ENCODE results near the gene IQGAP2. TPM values are rescaled to one million over a fixed set of nuclear protein-coding genes. Genes with fewer than 3 reads are reported as not detected.

The IQGAP2 gene
- total RNA-seq, 1 donor from 2014 or later = 8.8 TPM

DNA sequence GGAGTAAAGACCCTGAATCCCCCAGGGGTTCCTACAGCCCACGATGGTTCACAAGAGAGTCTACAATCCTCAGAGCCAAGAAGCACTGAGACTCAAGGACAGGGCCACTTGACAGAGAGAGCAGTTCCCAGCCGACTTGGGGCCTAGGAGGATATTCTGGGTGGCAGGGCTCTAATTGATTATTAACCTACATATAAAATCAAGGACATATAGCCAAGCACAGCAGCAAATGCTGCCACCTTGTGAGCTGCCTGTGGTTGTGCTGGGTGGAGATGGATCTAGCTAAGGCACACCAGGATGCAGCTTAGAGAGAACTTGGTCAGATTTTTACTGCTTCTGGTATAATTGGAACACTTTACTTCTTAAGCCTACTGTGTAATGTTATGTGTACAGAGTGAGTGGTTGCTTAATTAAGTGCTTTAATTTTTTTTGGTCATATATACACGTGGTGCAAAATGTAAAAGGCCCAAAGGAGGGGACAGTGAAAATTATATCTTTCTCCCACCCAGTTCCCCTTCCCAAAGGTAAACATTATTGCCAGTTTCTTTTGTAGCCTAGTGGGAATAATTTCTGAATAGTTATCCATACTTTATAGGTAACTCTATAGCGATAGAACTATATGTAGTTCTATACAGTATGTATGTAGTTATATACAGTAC is 141.3 kb downstream of the IQGAP2 start:
- Mint-ChIP-seq H3K27me3 (peaks cover 2% of the 10 kb centered on the region), H3K36me3 (ENCODE audit: low read depth) (no peaks in the 10 kb centered on the region), H3K27ac (no peak overlapping the region), H3K4me3 (no peak overlapping the region), H3K9me3 (no peaks in the 10 kb centered on the region), H3K4me1 (peaks cover 45% of the 10 kb centered on the region)
- TF ChIP-seq, protein P1, sequence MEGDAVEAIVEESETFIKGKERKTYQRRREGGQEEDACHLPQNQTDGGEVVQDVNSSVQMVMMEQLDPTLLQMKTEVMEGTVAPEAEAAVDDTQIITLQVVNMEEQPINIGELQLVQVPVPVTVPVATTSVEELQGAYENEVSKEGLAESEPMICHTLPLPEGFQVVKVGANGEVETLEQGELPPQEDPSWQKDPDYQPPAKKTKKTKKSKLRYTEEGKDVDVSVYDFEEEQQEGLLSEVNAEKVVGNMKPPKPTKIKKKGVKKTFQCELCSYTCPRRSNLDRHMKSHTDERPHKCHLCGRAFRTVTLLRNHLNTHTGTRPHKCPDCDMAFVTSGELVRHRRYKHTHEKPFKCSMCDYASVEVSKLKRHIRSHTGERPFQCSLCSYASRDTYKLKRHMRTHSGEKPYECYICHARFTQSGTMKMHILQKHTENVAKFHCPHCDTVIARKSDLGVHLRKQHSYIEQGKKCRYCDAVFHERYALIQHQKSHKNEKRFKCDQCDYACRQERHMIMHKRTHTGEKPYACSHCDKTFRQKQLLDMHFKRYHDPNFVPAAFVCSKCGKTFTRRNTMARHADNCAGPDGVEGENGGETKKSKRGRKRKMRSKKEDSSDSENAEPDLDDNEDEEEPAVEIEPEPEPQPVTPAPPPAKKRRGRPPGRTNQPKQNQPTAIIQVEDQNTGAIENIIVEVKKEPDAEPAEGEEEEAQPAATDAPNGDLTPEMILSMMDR (IDR thresholded peaks at IDR 0.05) = no peak
- DNase-seq = no peak
- POLR2A ChIA-PET = no interaction called here
- intact Hi-C loops (cut with micrococcal nuclease) = loop anchor here (1.0 to 10.0 kb wide), 3 partner anchors 140 to 830 kb away; partner anchors contain the start of gene POC5
- ATAC-seq (ENCODE audit: low read depth) = no peak
- CTCF ChIA-PET = interaction anchor here (1.8 kb wide), 2 partner anchors 39 to 206 kb away, joined by 6 read pairs; no protein-coding TSS in a partner anchor

DNA sequence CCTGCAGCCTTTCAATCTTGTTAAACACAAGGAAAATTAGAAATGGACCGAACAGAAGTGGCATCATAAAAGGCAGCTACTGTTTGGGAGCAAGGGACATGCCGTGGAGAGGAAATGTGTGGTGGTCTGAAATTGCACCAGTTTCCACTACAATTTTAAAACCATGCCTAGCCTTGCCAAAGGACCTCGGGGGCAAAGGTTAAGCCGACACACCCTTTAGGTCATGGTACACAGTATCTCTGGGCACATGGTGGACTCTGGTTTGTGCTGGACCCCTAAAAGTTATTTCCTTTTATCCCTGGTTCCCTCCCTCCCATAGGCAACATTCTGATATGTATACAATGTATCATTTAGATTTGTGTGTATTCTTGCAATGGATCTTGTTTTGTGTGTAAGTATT is 142.1 kb downstream of the IQGAP2 start:
- Mint-ChIP-seq H3K9me3 (no peaks in the 10 kb centered on the region), H3K27me3 (peaks cover 2% of the 10 kb centered on the region), H3K4me3 (no peak overlapping the region), H3K36me3 (ENCODE audit: low read depth) (no peaks in the 10 kb centered on the region), H3K4me1 (peaks cover 45% of the 10 kb centered on the region), H3K27ac (no peak overlapping the region)
- intact Hi-C loops (cut with micrococcal nuclease) = loop anchor here (10.0 kb wide), 1 partner anchor 830 kb away; the partner anchor contains the start of gene POC5
- no peak for DNase-seq
- TF ChIP-seq, protein P1 (IDR thresholded peaks at IDR 0.05) = no peak
- CTCF ChIA-PET = no interaction called here
- no peak for ATAC-seq (ENCODE audit: low read depth)
- POLR2A ChIA-PET = no interaction called here

DNA sequence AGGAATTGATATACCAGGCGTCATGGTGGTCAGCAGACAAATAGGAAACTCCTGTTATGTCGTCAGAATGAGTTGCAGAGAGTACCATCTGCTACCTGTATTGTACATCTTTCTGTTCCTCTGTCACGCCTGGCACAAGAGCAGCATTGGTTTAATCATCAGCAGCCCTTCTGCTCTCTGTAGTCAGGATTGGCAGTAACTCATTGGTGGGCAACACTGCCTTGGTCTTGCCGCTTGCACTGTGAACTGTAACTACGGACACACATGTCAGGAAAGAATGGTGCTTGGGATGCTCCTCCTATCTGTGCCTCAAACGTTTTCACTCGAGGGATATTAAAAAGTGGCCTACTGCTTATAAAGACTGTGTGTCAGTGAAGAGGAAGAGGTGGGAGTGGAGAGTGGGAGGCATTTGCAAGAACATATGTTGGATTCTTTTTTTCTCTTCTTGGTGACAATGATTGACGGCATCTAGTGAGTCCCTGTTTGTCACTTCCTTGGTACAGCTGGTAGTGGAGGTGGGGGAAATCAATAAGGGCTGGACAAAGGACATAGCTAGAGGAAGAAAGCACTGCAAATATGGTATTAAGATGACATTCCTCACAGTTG is 143.5 kb downstream of the IQGAP2 start:
- Mint-ChIP-seq H3K4me3 (peak overlapping the region; percentile 70), H3K4me1 (peaks cover 45% of the 10 kb centered on the region), H3K36me3 (ENCODE audit: low read depth) (no peaks in the 10 kb centered on the region), H3K27ac (peak overlapping the region; percentile 82), H3K27me3 (no peaks in the 10 kb centered on the region), H3K9me3 (no peaks in the 10 kb centered on the region)
- intact Hi-C loops (cut with micrococcal nuclease) = loop anchor here (1.0 to 10.0 kb wide), 3 partner anchors 10 to 832 kb away; partner anchors contain the start of gene POC5
- ChIA-PET CTCF (interaction anchor here (1.7 kb wide), 1 partner anchor 36 kb away, joined by 5 read pairs; no protein-coding TSS in a partner anchor), POLR2A (interaction anchor here (0.9 to 1.4 kb wide), 3 partner anchors 10 to 144 kb away, joined by 3 to 14 read pairs (median 5); partner anchors contain the start of gene IQGAP2)
- no peak for DNase-seq
- TF ChIP-seq, protein P1 (IDR thresholded peaks at IDR 0.05) = no peak
- no peak for ATAC-seq (ENCODE audit: low read depth)

DNA sequence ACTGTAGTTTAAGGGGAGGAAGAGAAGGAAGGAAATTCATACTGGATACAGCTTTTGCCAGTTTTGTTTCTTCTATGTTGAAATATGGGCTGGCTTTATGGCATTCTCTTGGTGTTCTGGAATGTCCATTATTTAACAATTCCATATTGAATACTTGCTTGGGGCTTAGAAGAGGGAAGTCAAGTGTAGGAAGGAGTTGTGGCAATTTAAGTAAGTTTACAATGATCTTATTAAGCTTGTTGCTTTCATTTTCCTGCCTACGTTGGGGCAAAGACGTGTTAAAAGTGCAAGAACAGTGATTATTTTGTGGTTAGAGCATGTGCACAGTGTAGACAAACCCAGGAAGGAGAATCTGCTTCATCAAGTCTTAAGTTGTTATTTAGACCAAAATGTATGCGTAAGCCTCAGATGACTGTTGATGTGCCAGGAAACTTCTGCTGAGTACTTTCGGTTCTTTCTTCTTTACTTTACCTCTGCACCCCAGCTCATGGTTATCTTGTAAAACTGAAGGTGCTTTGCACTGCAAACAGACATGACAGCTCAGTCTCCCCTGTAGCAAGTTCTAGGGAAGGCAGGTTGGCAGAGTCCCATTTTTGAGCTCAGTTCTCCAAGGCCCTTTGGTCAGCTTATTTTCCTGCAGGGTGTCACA is 144.3 kb downstream of the IQGAP2 start:
- peak; percentile 82 for ATAC-seq (ENCODE audit: low read depth)
- ChIA-PET CTCF (interaction anchor here (1.7 kb wide), 1 partner anchor 35 kb away, joined by 5 read pairs; no protein-coding TSS in a partner anchor), POLR2A (interaction anchor here (0.9 to 1.4 kb wide), 3 partner anchors 9 to 145 kb away, joined by 3 to 14 read pairs (median 5); partner anchors contain the start of gene IQGAP2)
- peaks cover 45% of the 10 kb centered on the region for H3K4me1 Mint-ChIP-seq
- H3K36me3 Mint-ChIP-seq (ENCODE audit: low read depth) = no peaks in the 10 kb centered on the region
- DNase-seq = no peak
- H3K27ac Mint-ChIP-seq = peak overlapping the region; percentile 82
- TF ChIP-seq, protein P1 (IDR thresholded peaks at IDR 0.05) = no peak
- peak overlapping the region; percentile 70 for H3K4me3 Mint-ChIP-seq
- no peaks in the 10 kb centered on the region for H3K27me3 Mint-ChIP-seq
- H3K9me3 Mint-ChIP-seq = no peaks in the 10 kb centered on the region
- intact Hi-C loops (cut with micrococcal nuclease) = loop anchor here (1.0 to 10.0 kb wide), 3 partner anchors 9 to 833 kb away; partner anchors contain the start of gene POC5

Measured in activated B cell treated with CpG ODN at 0.5 μM for 24 hours (primary cell).